ENCODE results near the gene SYNGR3. TPM values are rescaled to one million over a fixed set of nuclear protein-coding genes. Genes with fewer than 3 reads are reported as not detected.
A peak's percentile ranks its signal among the peaks of the same experiment; 100 is the strongest.

The SYNGR3 gene
- total and polyA plus RNA-seq, 8 donors, result 0.21 to 0.93 (median 0.33) TPM

GRCh38 chr16:2042986-2043666, 53.4 kb downstream of the SYNGR3 start:
- no peak for TF ChIP-seq CTCF (IDR thresholded peaks at IDR 0.05)
- intact Hi-C loops (cut with DNase I), result no loop called here
- H3K4me3 ChIP-seq, result no peak overlapping the region
- peak overlapping the region; percentile 73 to 75 for H3K27ac ChIP-seq
- H3K4me1 ChIP-seq, result peaks cover 49 to 88% of the 10 kb centered on the region in 2 donors
- H3K9me3 ChIP-seq, result no peaks in the 10 kb centered on the region
- DNase-seq, result peak in 2 of 4 donors; percentile 82 to 83
- ATAC-seq, result peak; percentile 23
- peaks cover 0 to 6% of the 10 kb centered on the region in 2 donors for H3K36me3 ChIP-seq
- no peaks in the 10 kb centered on the region for H3K27me3 ChIP-seq

Other genes starting within 250 kb of the SYNGR3 start
Only the 30 nearest of the 32 such genes appear.
- 10 to 100 TPM; 54.6 to 62.9 TPM for gene NME3, start 218.4 kb upstream of the SYNGR3 start, total RNA-seq
- 10 to 100 TPM; 19.9 to 43.8 (median 30.2) TPM for gene NME3, start 218.4 kb upstream of the SYNGR3 start, polyA plus RNA-seq (ENCODE audit: insufficient read length in 6 of 6)
- 10 to 100 TPM; 19.2 to 25.3 TPM for gene EME2, start 217.2 kb upstream of the SYNGR3 start, total RNA-seq
- 10 to 100 TPM in 1 of 6 donors, 1 to 10 TPM in 5; 7.0 to 12.2 (median 8.7) TPM for gene EME2, start 217.2 kb upstream of the SYNGR3 start, polyA plus RNA-seq (ENCODE audit: insufficient read length in 6 of 6)
- gene MRPS34, start 216.8 kb upstream of the SYNGR3 start, total RNA-seq, result 10 to 100 TPM; 72.5 to 91.5 TPM
- gene MRPS34, start 216.8 kb upstream of the SYNGR3 start, polyA plus RNA-seq (ENCODE audit: insufficient read length in 6 of 6), result 10 to 100 TPM; 47.5 to 68.9 (median 58.4) TPM
- 10 to 100 TPM; 30.5 to 36.2 TPM for gene SPSB3, start 207.4 kb upstream of the SYNGR3 start, total RNA-seq
- 10 to 100 TPM; 23.6 to 40.0 (median 33.0) TPM for gene SPSB3, start 207.4 kb upstream of the SYNGR3 start, polyA plus RNA-seq (ENCODE audit: insufficient read length in 6 of 6)
- 10 to 100 TPM; 44.0 to 47.9 TPM for gene NUBP2, start 207.0 kb upstream of the SYNGR3 start, total RNA-seq
- 10 to 100 TPM; 32.6 to 56.4 (median 41.0) TPM for gene NUBP2, start 207.0 kb upstream of the SYNGR3 start, polyA plus RNA-seq (ENCODE audit: insufficient read length in 6 of 6)
- gene IGFALS, start 196.3 kb upstream of the SYNGR3 start, total RNA-seq, result 1 to 10 TPM in 1 of 2 donors, under 1 TPM in 1; 0.37 to 2.2 TPM
- gene IGFALS, start 196.3 kb upstream of the SYNGR3 start, polyA plus RNA-seq (ENCODE audit: insufficient read length in 6 of 6), result 1 to 10 TPM; 1.8 to 3.3 (median 2.6) TPM
- gene HAGH, start 163.1 kb upstream of the SYNGR3 start, total RNA-seq, result 10 to 100 TPM; 47.1 to 62.0 TPM
- gene HAGH, start 163.1 kb upstream of the SYNGR3 start, polyA plus RNA-seq (ENCODE audit: insufficient read length in 6 of 6), result 10 to 100 TPM; 21.0 to 29.9 (median 24.9) TPM
- 10 to 100 TPM; 20.9 to 22.4 TPM for gene FAHD1, start 162.8 kb upstream of the SYNGR3 start, total RNA-seq
- gene FAHD1, start 162.8 kb upstream of the SYNGR3 start, polyA plus RNA-seq (ENCODE audit: insufficient read length in 6 of 6), result 10 to 100 TPM; 17.4 to 23.2 (median 19.0) TPM
- gene MEIOB, start 117.8 kb upstream of the SYNGR3 start, total RNA-seq, result not detected
- gene MEIOB, start 117.8 kb upstream of the SYNGR3 start, polyA plus RNA-seq (ENCODE audit: insufficient read length in 6 of 6), result under 1 TPM; 0.37 to 0.75 (median 0.59) TPM
- 1 to 10 TPM in 1 of 2 donors, not detected in 1; 1.4 TPM for gene HS3ST6, start 71.6 kb upstream of the SYNGR3 start, total RNA-seq
- gene HS3ST6, start 71.6 kb upstream of the SYNGR3 start, polyA plus RNA-seq (ENCODE audit: insufficient read length in 6 of 6), result under 1 TPM in 3 of 6 donors, not detected in 3; 0.13 to 0.21 (median 0.15) TPM
- gene MSRB1, start 46.8 kb upstream of the SYNGR3 start, total RNA-seq, result 10 to 100 TPM; 26.1 to 66.7 TPM
- 10 to 100 TPM in 5 of 6 donors, 1 to 10 TPM in 1; 9.8 to 15.5 (median 14.4) TPM for gene MSRB1, start 46.8 kb upstream of the SYNGR3 start, polyA plus RNA-seq (ENCODE audit: insufficient read length in 6 of 6)
- under 1 TPM in 1 of 2 donors, not detected in 1; 0.13 TPM for gene RPL3L, start 35.3 kb upstream of the SYNGR3 start, total RNA-seq
- gene RPL3L, start 35.3 kb upstream of the SYNGR3 start, polyA plus RNA-seq (ENCODE audit: insufficient read length in 6 of 6), result under 1 TPM in 5 of 6 donors, not detected in 1; 0.11 to 0.20 (median 0.16) TPM
- gene NDUFB10, start 30.4 kb upstream of the SYNGR3 start, total RNA-seq, result 100 to 1,000 TPM in 1 of 2 donors, 10 to 100 TPM in 1; 97.8 to 102 TPM
- gene NDUFB10, start 30.4 kb upstream of the SYNGR3 start, polyA plus RNA-seq (ENCODE audit: insufficient read length in 6 of 6), result 10 to 100 TPM; 77.6 to 96.8 (median 90.0) TPM
- gene RPS2, start 25.1 kb upstream of the SYNGR3 start, total RNA-seq, result 1,000 to 10,000 TPM; 1,832 to 2,162 TPM
- 1,000 to 10,000 TPM; 2,190 to 2,607 (median 2,300) TPM for gene RPS2, start 25.1 kb upstream of the SYNGR3 start, polyA plus RNA-seq (ENCODE audit: insufficient read length in 6 of 6)
- not detected for gene RNF151, start 23.1 kb upstream of the SYNGR3 start, total RNA-seq
- gene RNF151, start 23.1 kb upstream of the SYNGR3 start, polyA plus RNA-seq (ENCODE audit: insufficient read length in 6 of 6), result under 1 TPM in 1 of 6 donors, not detected in 5; 0.17 TPM
- gene TBL3, start 17.9 kb upstream of the SYNGR3 start, total RNA-seq, result 10 to 100 TPM; 25.8 to 30.9 TPM
- 10 to 100 TPM; 27.2 to 38.8 (median 31.8) TPM for gene TBL3, start 17.9 kb upstream of the SYNGR3 start, polyA plus RNA-seq (ENCODE audit: insufficient read length in 6 of 6)
- gene NOXO1, start 8.5 kb upstream of the SYNGR3 start, total RNA-seq, result 1 to 10 TPM; 4.4 to 5.6 TPM
- under 1 TPM in 4 of 6 donors, not detected in 2; 0.30 to 0.78 (median 0.46) TPM for gene NOXO1, start 8.5 kb upstream of the SYNGR3 start, polyA plus RNA-seq (ENCODE audit: insufficient read length in 6 of 6)
- 10 to 100 TPM; 25.8 to 26.1 TPM for gene GFER, start 5.8 kb upstream of the SYNGR3 start, total RNA-seq
- gene GFER, start 5.8 kb upstream of the SYNGR3 start, polyA plus RNA-seq (ENCODE audit: insufficient read length in 6 of 6), result 10 to 100 TPM; 15.7 to 21.5 (median 19.1) TPM
- gene ZNF598, start 19.9 kb downstream of the SYNGR3 start, total RNA-seq, result 10 to 100 TPM; 31.5 to 45.9 TPM
- gene ZNF598, start 19.9 kb downstream of the SYNGR3 start, polyA plus RNA-seq (ENCODE audit: insufficient read length in 6 of 6), result 10 to 100 TPM; 15.2 to 27.8 (median 20.9) TPM
- gene NPW, start 29.8 kb downstream of the SYNGR3 start, total RNA-seq, result 1 to 10 TPM in 1 of 2 donors, under 1 TPM in 1; 0.94 to 3.1 TPM
- 1 to 10 TPM; 1.7 to 5.4 (median 2.7) TPM for gene NPW, start 29.8 kb downstream of the SYNGR3 start, polyA plus RNA-seq (ENCODE audit: insufficient read length in 6 of 6)
- 100 to 1,000 TPM; 186 to 349 TPM for gene NHERF2, start 36.9 kb downstream of the SYNGR3 start, total RNA-seq
- gene NHERF2, start 36.9 kb downstream of the SYNGR3 start, polyA plus RNA-seq (ENCODE audit: insufficient read length in 6 of 6), result 100 to 1,000 TPM in 3 of 6 donors, 10 to 100 TPM in 3; 68.1 to 170 (median 103) TPM
- 10 to 100 TPM; 19.4 to 29.8 TPM for gene NTHL1, start 57.9 kb downstream of the SYNGR3 start, total RNA-seq
- 10 to 100 TPM; 20.2 to 30.0 (median 25.8) TPM for gene NTHL1, start 57.9 kb downstream of the SYNGR3 start, polyA plus RNA-seq (ENCODE audit: insufficient read length in 6 of 6)
- 100 to 1,000 TPM; 116 to 126 TPM for gene TSC2, start 58.0 kb downstream of the SYNGR3 start, total RNA-seq
- gene TSC2, start 58.0 kb downstream of the SYNGR3 start, polyA plus RNA-seq (ENCODE audit: insufficient read length in 6 of 6), result 100 to 1,000 TPM; 116 to 166 (median 131) TPM
- 10 to 100 TPM; 63.2 to 73.5 TPM for gene PKD1, start 145.9 kb downstream of the SYNGR3 start, total RNA-seq
- gene PKD1, start 145.9 kb downstream of the SYNGR3 start, polyA plus RNA-seq (ENCODE audit: insufficient read length in 6 of 6), result 100 to 1,000 TPM in 4 of 6 donors, 10 to 100 TPM in 2; 90.1 to 165 (median 116) TPM
- under 1 TPM; 0.73 to 0.84 TPM for gene RAB26, start 158.7 kb downstream of the SYNGR3 start, total RNA-seq
- 1 to 10 TPM in 5 of 6 donors, under 1 TPM in 1; 0.91 to 1.9 (median 1.7) TPM for gene RAB26, start 158.7 kb downstream of the SYNGR3 start, polyA plus RNA-seq (ENCODE audit: insufficient read length in 6 of 6)
- gene TRAF7, start 165.8 kb downstream of the SYNGR3 start, total RNA-seq, result 10 to 100 TPM; 69.5 to 88.1 TPM
- 10 to 100 TPM; 48.6 to 59.5 (median 52.2) TPM for gene TRAF7, start 165.8 kb downstream of the SYNGR3 start, polyA plus RNA-seq (ENCODE audit: insufficient read length in 6 of 6)
- under 1 TPM; 0.05 to 0.06 TPM for gene CASKIN1, start 206.6 kb downstream of the SYNGR3 start, total RNA-seq
- under 1 TPM; 0.18 to 0.56 (median 0.42) TPM for gene CASKIN1, start 206.6 kb downstream of the SYNGR3 start, polyA plus RNA-seq (ENCODE audit: insufficient read length in 6 of 6)
- 10 to 100 TPM; 32.1 to 39.0 TPM for gene MLST8, start 215.5 kb downstream of the SYNGR3 start, total RNA-seq
- gene MLST8, start 215.5 kb downstream of the SYNGR3 start, polyA plus RNA-seq (ENCODE audit: insufficient read length in 6 of 6), result 10 to 100 TPM; 29.8 to 40.3 (median 37.0) TPM
- gene BRICD5, start 220.9 kb downstream of the SYNGR3 start, total RNA-seq, result 10 to 100 TPM in 1 of 2 donors, 1 to 10 TPM in 1; 6.7 to 15.3 TPM
- gene BRICD5, start 220.9 kb downstream of the SYNGR3 start, polyA plus RNA-seq (ENCODE audit: insufficient read length in 6 of 6), result 1 to 10 TPM; 2.9 to 7.9 (median 4.9) TPM
- 10 to 100 TPM; 14.4 to 24.4 TPM for gene PGP, start 224.9 kb downstream of the SYNGR3 start, total RNA-seq
- gene PGP, start 224.9 kb downstream of the SYNGR3 start, polyA plus RNA-seq (ENCODE audit: insufficient read length in 6 of 6), result 10 to 100 TPM in 1 of 6 donors, 1 to 10 TPM in 5; 7.1 to 14.5 (median 8.7) TPM

Measured in left lung (tissue), 10 donors.